Heart left ventricle (tissue), 13 donors: ENCODE data around the gene MAST3.

Source experiments
- CTCF ChIP-seq, 12 donors: fragments of 200-600 bp; sonication (generic) in 4 of 12; IDR thresholded peaks; one replicate each; pipeline versions ENCODE4 v1.5.0 to v1.8.0; 2018 to 2022; ENCODE audit warnings: antibody characterized with exemption in 12 of 12, mild to moderate bottlenecking in 5 of 12
- POLR2A ChIP-seq, 2 donors: fragments of 450-650 bp; IDR thresholded peaks; one replicate each; pipeline ENCODE4 v1.6.1; 2017; ENCODE audit warnings: antibody characterized with exemption in 2 of 2, mild to moderate bottlenecking in 2 of 2, moderate library complexity in 2 of 2
- donor health status: ischemic (EF 13 %, LVEDD 7.1; RV severe dilation, severe dysfunction).
- donor health status: DM: no; HTN: yes; CAD: no.
- donor health status: DM: no; HTN: no; CAD: no.
- donor health status: ischemic (EF 25% LVEDD 6.9; RV normal size, moderate dysfunction).
- donor health status: ischemic (EF 25% LVEDD 5.7; RV mildly dilated, moderate dysfunction).
- donor health status: ischemic (EF 35%, LVEDD 5.7; RV mildly dilated, moderate dysfunction).
- donor health status: nonischemic (EF 11% LVEDD 7.7; RV severe dilation, severe dysfunction).
- donor health status: DM: yes; HTN: yes; CAD: no.
- donor health status: PGD.
- donor health status: ischemic (EF 29% LVEDD 5.4; RV normal size, mild dysfunction).
- donor health status: nonischemic (EF 23%, LVEDD 6.1; RV moderate dilation, normal function).

DNA sequence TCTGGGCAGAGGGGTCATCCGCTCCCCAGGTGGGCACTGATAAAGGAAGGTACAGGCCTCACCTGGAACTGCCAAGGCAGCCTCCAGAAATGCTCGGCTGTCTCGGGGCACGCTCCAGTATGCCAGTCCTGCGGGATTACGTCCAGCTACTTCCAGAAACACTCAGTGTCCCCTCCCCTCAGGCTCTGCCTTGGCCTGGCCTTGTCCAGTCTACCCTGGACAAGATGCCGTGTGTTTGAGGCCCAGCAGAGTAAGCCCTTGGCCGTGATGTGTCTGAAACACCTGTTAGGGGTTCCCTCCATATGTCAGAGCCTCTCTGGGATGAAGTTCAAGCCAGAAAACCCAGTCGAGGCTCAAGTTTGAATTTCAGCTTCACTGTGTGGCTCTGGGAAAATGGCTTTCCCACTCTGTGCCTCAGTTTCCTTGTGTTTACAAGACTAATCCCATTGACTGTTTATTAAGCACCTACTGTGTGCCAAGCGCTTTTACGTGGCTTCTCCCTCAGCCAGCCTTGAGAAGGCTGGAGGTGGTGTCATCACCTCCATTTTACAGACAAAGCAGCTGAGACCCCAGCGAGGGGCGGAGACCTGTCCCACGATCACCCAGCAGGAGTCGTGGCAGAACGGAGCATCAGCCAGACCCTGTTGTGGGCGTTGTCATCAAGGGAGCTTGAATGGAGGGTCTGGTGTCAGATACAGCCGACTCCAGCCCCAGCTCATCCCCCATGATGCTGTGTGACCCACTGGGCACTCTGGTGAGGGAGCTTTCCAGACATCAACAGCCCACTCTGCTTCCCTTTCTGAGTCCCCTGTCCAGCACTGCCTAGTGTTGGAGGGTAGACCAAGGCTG lies 53.4 kb downstream of the MAST3 start:
- TF ChIP-seq CTCF (IDR thresholded peaks at IDR 0.05): no peak
- TF ChIP-seq POLR2A (IDR thresholded peaks at IDR 0.05): no peak
